Duodenal mucosa (tissue), 2 donors: ENCODE data around the gene ITPRIP.

Experiments
- H3K27ac ChIP-seq: one replicate; pipeline ENCODE4 v1.7.0; 2013; ENCODE audit warnings: low read depth, low read length
- H3K27me3 ChIP-seq, 2 donors: one replicate each; pipeline ENCODE4 v1.7.0; 2013; ENCODE audit warnings: low read length in 2 of 2, control low read depth in 1 of 2; ENCODE audit not compliant: insufficient read depth in 2 of 2, control insufficient read depth in 1 of 2
- H3K36me3 ChIP-seq, 2 donors: one replicate each; pipeline ENCODE4 v1.7.0; 2013; ENCODE audit warnings: low read length in 2 of 2, control low read depth in 1 of 2; ENCODE audit not compliant: insufficient read depth in 2 of 2, control insufficient read depth in 1 of 2
- H3K4me1 ChIP-seq, 2 donors: one replicate each; pipeline ENCODE4 v1.7.0; 2013; ENCODE audit warnings: low read length in 2 of 2, control low read depth in 1 of 2; ENCODE audit not compliant: insufficient read depth in 2 of 2, control insufficient read depth in 1 of 2
- H3K4me3 ChIP-seq, 2 donors: one replicate each; pipeline ENCODE4 v1.7.0; 2013; ENCODE audit warnings: low read length in 2 of 2, low read depth in 1 of 2
- H3K9ac ChIP-seq, 2 donors: one replicate each; pipeline ENCODE4 v1.7.0; 2013; ENCODE audit warnings: low read length in 2 of 2, low read depth in 1 of 2
- H3K9me3 ChIP-seq, 2 donors: one replicate each; pipeline ENCODE4 v1.7.0; 2013; ENCODE audit warnings: low read length in 2 of 2, control low read depth in 1 of 2; ENCODE audit not compliant: control insufficient read depth in 1 of 2

Gene ITPRIP

GRCh38 chr10:104327745-104328645, 10.3 kb downstream of the ITPRIP start:
- Histone ChIP-seq H3K4me1 (peaks cover 87 to 90% of the 10 kb centered on the region in 2 donors), H3K27ac (peak overlapping the region; percentile 68), H3K4me3 (peak overlapping the region in 1 of 2 donors; percentile 20), H3K36me3 (no peaks in the 10 kb centered on the region), H3K9me3 (no peaks in the 10 kb centered on the region), H3K27me3 (no peaks in the 10 kb centered on the region), H3K9ac (peak overlapping the region in 1 of 2 donors; percentile 6)

- Histone ChIP-seq H3K27ac (no peak overlapping the region), H3K36me3 (no peaks in the 10 kb centered on the region), H3K9ac (no peak overlapping the region), H3K27me3 (no peaks in the 10 kb centered on the region), H3K4me3 (no peak overlapping the region), H3K9me3 (no peaks in the 10 kb centered on the region), H3K4me1 (peaks cover 91 to 94% of the 10 kb centered on the region in 2 donors)
Observed at GRCh38 chr10:104326991-104327610, 11.2 kb downstream of the ITPRIP start.

GRCh38 chr10:104325436-104326435, 12.5 kb downstream of the ITPRIP start:
- Histone ChIP-seq H3K36me3 (no peaks in the 10 kb centered on the region), H3K27me3 (no peaks in the 10 kb centered on the region), H3K4me1 (peaks cover 88% of the 10 kb centered on the region in 2 donors), H3K9ac (no peak overlapping the region), H3K27ac (no peak overlapping the region), H3K9me3 (no peaks in the 10 kb centered on the region), H3K4me3 (peak overlapping the region in 1 of 2 donors; percentile 40)

- no peaks in the 10 kb centered on the region for H3K9me3 ChIP-seq
- no peak overlapping the region for H3K4me3 ChIP-seq
- H3K4me1 ChIP-seq: peaks cover 80% of the 10 kb centered on the region in 2 donors
- no peak overlapping the region for H3K27ac ChIP-seq
- H3K36me3 ChIP-seq: no peaks in the 10 kb centered on the region
- H3K27me3 ChIP-seq: no peaks in the 10 kb centered on the region
- H3K9ac ChIP-seq: no peak overlapping the region
Observed at GRCh38 chr10:104324931-104325330, 13.3 kb downstream of the ITPRIP start.

- H3K9me3 ChIP-seq: no peaks in the 10 kb centered on the region
- no peaks in the 10 kb centered on the region for H3K36me3 ChIP-seq
- H3K9ac ChIP-seq: no peak overlapping the region
- no peak overlapping the region for H3K27ac ChIP-seq
- no peak overlapping the region for H3K4me3 ChIP-seq
- no peaks in the 10 kb centered on the region for H3K27me3 ChIP-seq
- H3K4me1 ChIP-seq: peaks cover 73% of the 10 kb centered on the region in 2 donors
Observed at GRCh38 chr10:104324221-104324686, 14.0 kb downstream of the ITPRIP start.

GRCh38 chr10:104323760-104324201, 14.5 kb downstream of the ITPRIP start:
- H3K9ac ChIP-seq: no peak overlapping the region

GRCh38 chr10:104323085-104323484, 15.2 kb downstream of the ITPRIP start:
- no peaks in the 10 kb centered on the region for H3K9me3 ChIP-seq
- no peak overlapping the region for H3K27ac ChIP-seq
- no peaks in the 10 kb centered on the region for H3K27me3 ChIP-seq
- no peaks in the 10 kb centered on the region for H3K36me3 ChIP-seq
- peaks cover 61 to 65% of the 10 kb centered on the region in 2 donors for H3K4me1 ChIP-seq
- no peak overlapping the region for H3K4me3 ChIP-seq
- H3K9ac ChIP-seq: no peak overlapping the region

More at GRCh38 chr10:104323760-104324201, 14.5 kb downstream of the ITPRIP start:
- Histone ChIP-seq H3K4me1 (peaks cover 68 to 69% of the 10 kb centered on the region in 2 donors), H3K4me3 (no peak overlapping the region), H3K36me3 (no peaks in the 10 kb centered on the region), H3K27me3 (no peaks in the 10 kb centered on the region), H3K27ac (no peak overlapping the region), H3K9me3 (no peaks in the 10 kb centered on the region)

- no peak overlapping the region for H3K27ac ChIP-seq
Observed at GRCh38 chr10:104322416-104322782, 15.9 kb downstream of the ITPRIP start.

GRCh38 chr10:104321725-104322415, 16.4 kb downstream of the ITPRIP start:
- no peaks in the 10 kb centered on the region for H3K9me3 ChIP-seq
- H3K36me3 ChIP-seq: no peaks in the 10 kb centered on the region
- peak overlapping the region in 1 of 2 donors; percentile 40 for H3K4me3 ChIP-seq
- no peak overlapping the region for H3K9ac ChIP-seq
- no peak overlapping the region for H3K27ac ChIP-seq
- peaks cover 55 to 56% of the 10 kb centered on the region in 2 donors for H3K4me1 ChIP-seq
- no peaks in the 10 kb centered on the region for H3K27me3 ChIP-seq

More at GRCh38 chr10:104322416-104322782, 15.9 kb downstream of the ITPRIP start:
- peaks cover 57 to 58% of the 10 kb centered on the region in 2 donors for H3K4me1 ChIP-seq
- H3K36me3 ChIP-seq: no peaks in the 10 kb centered on the region
- no peaks in the 10 kb centered on the region for H3K9me3 ChIP-seq
- no peaks in the 10 kb centered on the region for H3K27me3 ChIP-seq
- H3K9ac ChIP-seq: no peak overlapping the region
- H3K4me3 ChIP-seq: no peak overlapping the region
